K562 (cell line): Measurements from ENCODE around the gene SYTL5. TPM values are rescaled to one million over a fixed set of nuclear protein-coding genes. Genes with fewer than 3 reads are reported as not detected.

Source experiments
- ATAC-seq: fragments of 200-7000 bp; cut with Tn5 transposase; 3 replicates; pipeline ENCODE4 v1.9.1; 2020; ENCODE audit warnings: moderate library complexity
- BruUV-seq: library from RNA; stranded (reverse); fragments of 400-500 nt; replicated peaks from 2 replicates; lab custom pipeline; 2021; lab: Mats Ljungman, UMichigan
- CTCF ChIA-PET: fragments of 300-600 bp; formaldehyde crosslinking; extraction: SDS; loops from one replicate; lab custom pipeline; 2021; ENCODE audit warnings: low intra/inter-chr PET ratio; lab: Yijun Ruan, JAX
- POLR2A ChIA-PET: fragments of 300-600, 350-650 bp; sonication (Branson Sonifier 250); formaldehyde crosslinking; extraction: SDS; loops from one replicate; lab custom pipeline; 2021; ENCODE audit warnings: antibody characterized with exemption, inconsistent platforms; lab: Yijun Ruan, JAX
- DNase-seq, 4 experiments: peaks; one replicate each; pipeline versions ENCODE4 v3.0.0 to v3.0.0-alpha.2; 2011 to 2018; ENCODE audit warnings: low spot score in 3 of 4, mixed read lengths in 3 of 4; ENCODE audit errors: extremely low read depth in 1 of 4
- FAIRE-seq: peaks from 2 replicates; lab custom pipeline; 2011; peaks lifted over from hg19 to GRCh38; lab: Jason Lieb, UNC
- H2AFZ ChIP-seq: 2 replicates; pipeline ENCODE4 v1.6.0; 2011; ENCODE audit warnings: low read depth, low read length, control low read depth, inconsistent platforms
- H3K27ac ChIP-seq: fragments of 200-600 bp; 3 replicates; pipeline ENCODE4 v1.8.0; 2011; ENCODE audit warnings: low read depth, mild to moderate bottlenecking, control low read depth, inconsistent platforms, low read length, moderate library complexity, mixed read lengths; ENCODE audit errors: extremely low read depth
- H3K27me3 ChIP-seq, 2 experiments: fragments of 300-600 bp in 1 of 2; 2 replicates in 1 of 2; 3 replicates in 1 of 2; pipeline versions ENCODE4 v1.6.0 to v1.8.0; 2011; ENCODE audit warnings: inconsistent platforms in 2 of 2, low read length in 2 of 2, mild to moderate bottlenecking in 1 of 2, mixed read lengths in 1 of 2, moderate library complexity in 1 of 2; ENCODE audit not compliant: control insufficient read depth in 2 of 2, insufficient read depth in 2 of 2
- H3K36me3 ChIP-seq: fragments of 300-600 bp; 3 replicates; pipeline ENCODE4 v1.8.0; 2011; ENCODE audit warnings: mild to moderate bottlenecking, low read length, inconsistent platforms; ENCODE audit not compliant: control insufficient read depth, insufficient read depth
- H3K4me1 ChIP-seq, 2 experiments: fragments of 200-600 bp in 1 of 2; replicated peaks in 1 of 2; 2 replicates in 1 of 2; 3 replicates in 1 of 2; pipeline versions ENCODE4 v1.5.1 to v1.8.0; 2011; ENCODE audit warnings: inconsistent platforms in 2 of 2, low read length in 2 of 2, mild to moderate bottlenecking in 1 of 2, mixed read lengths in 1 of 2, moderate library complexity in 1 of 2; ENCODE audit not compliant: control insufficient read depth in 2 of 2, insufficient read depth in 2 of 2
- H3K4me2 ChIP-seq: 2 replicates; pipeline ENCODE4 v1.6.1; 2011; ENCODE audit warnings: low read length, control low read depth, inconsistent platforms, mixed read lengths; ENCODE audit not compliant: insufficient read depth
- H3K4me3 ChIP-seq: fragments of 200-600 bp; sonication (generic), shearing (Covaris generic); 2 replicates; pipeline ENCODE4 v1.5.1; 2016; ENCODE audit warnings: control low read depth, inconsistent platforms
- H3K79me2 ChIP-seq: fragments of 200-600 bp; 3 replicates; pipeline ENCODE4 v1.8.0; 2011; ENCODE audit warnings: low read length, inconsistent platforms; ENCODE audit not compliant: control insufficient read depth, insufficient read depth
- H3K9ac ChIP-seq, 2 experiments: 2 replicates each; pipeline versions ENCODE4 v1.6.0 to v1.6.1; 2011; ENCODE audit warnings: low read depth in 2 of 2, low read length in 2 of 2, control low read depth in 1 of 2, inconsistent platforms in 1 of 2, mild to moderate bottlenecking in 1 of 2, mixed read lengths in 1 of 2; ENCODE audit not compliant: insufficient read depth in 1 of 2
- H3K9me1 ChIP-seq: one replicate; pipeline ENCODE4 v1.6.0; 2011; ENCODE audit warnings: inconsistent platforms, mild to moderate bottlenecking, low read length, moderate library complexity; ENCODE audit not compliant: control insufficient read depth, insufficient read depth
- H3K9me3 ChIP-seq: replicated peaks from 2 replicates; pipeline ENCODE4 v1.5.1; 2011; ENCODE audit warnings: low read depth, low read length, inconsistent platforms; ENCODE audit not compliant: control insufficient read depth, insufficient read depth
- H4K20me1 ChIP-seq: replicated peaks from 2 replicates; pipeline ENCODE4 v1.6.1; 2011; ENCODE audit warnings: low read length, inconsistent platforms, mixed read lengths; ENCODE audit not compliant: control insufficient read depth, insufficient read depth
- CBFA2T2 ChIP-seq: fragments of 450-650 bp; conservative IDR thresholded peaks from 2 replicates; pipeline ENCODE4 v1.6.1; 2017; ENCODE audit warnings: mild to moderate bottlenecking
- FUS ChIP-seq: fragments of 200-400 bp; formaldehyde crosslinking; optimal IDR thresholded peaks from 2 replicates; pipeline ENCODE3; 2017; ENCODE audit warnings: low read depth, low read length
- HDAC1 ChIP-seq, 2 experiments: fragments of 450-650 bp; IDR thresholded peaks; 2 replicates each; pipeline ENCODE4 v1.6.1; 2016 to 2017; ENCODE audit warnings: inconsistent platforms in 1 of 2, mild to moderate bottlenecking in 1 of 2, moderate library complexity in 1 of 2
- KDM1A ChIP-seq, 2 experiments: fragments of 450-650 bp; IDR thresholded peaks; 2 replicates each; pipeline ENCODE4 v1.6.1; 2016; ENCODE audit warnings: mild to moderate bottlenecking in 2 of 2
- NFE2L1 ChIP-seq: fragments of 450-650 bp; IDR thresholded peaks from 2 replicates; pipeline ENCODE4 v1.6.1; 2016; ENCODE audit warnings: missing genetic modification characterization, low read depth, mild to moderate bottlenecking, missing compliant biosample characterization, moderate library complexity, borderline replicate concordance
- TCF3 ChIP-seq: sonication (generic); formaldehyde crosslinking; IDR thresholded peaks from 2 replicates; pipeline ENCODE4 v1.4.0; 2020; ENCODE audit warnings: mild to moderate bottlenecking, missing genetic modification reagents
- TFAM ChIP-seq: fragments of 250-450 bp; sonication (Bioruptor Pico); conservative IDR thresholded peaks from 2 replicates; pipeline ENCODE4 v1.5.0; 2021; ENCODE audit warnings: mild to moderate bottlenecking, moderate library complexity
- XRCC3 ChIP-seq: fragments of 450-650 bp; IDR thresholded peaks from 2 replicates; pipeline ENCODE4 v1.6.1; 2017; ENCODE audit warnings: mild to moderate bottlenecking, moderate library complexity
- ZC3H8 ChIP-seq: fragments of 450-650 bp; IDR thresholded peaks from 2 replicates; pipeline ENCODE4 v1.6.1; 2017
- ZNF282 ChIP-seq: sonication (generic); formaldehyde crosslinking; IDR thresholded peaks from 2 replicates; pipeline ENCODE4 v1.8.1; 2023; ENCODE audit warnings: missing genetic modification reagents
- ZNF445 ChIP-seq: fragments of 250-450 bp; sonication (Bioruptor Pico); IDR thresholded peaks from 2 replicates; pipeline ENCODE4 v1.4.0; 2020; ENCODE audit warnings: low read depth, mild to moderate bottlenecking, moderate library complexity
- WGBS: fragments of 100-300 bp; shearing (Covaris generic); methylation state at CpG from one replicate; pipeline ENCODE4 v1.1.6; 2016; ENCODE audit warnings: low coverage, mixed read lengths; ENCODE audit not compliant: insufficient coverage; ENCODE audit errors: missing lambda C conversion rate; 5-methylcytosine and 5-hydroxymethylcytosine counted together
- in situ Hi-C: fragments of 300-500 bp; cut with MboI; formaldehyde crosslinking; loops from 4 replicates; pipeline ENCODE4 v1.15.0; 2018; ENCODE audit warnings: inconsistent platforms, mixed read lengths
- intact Hi-C: fragments of 100-400 bp; cut with micrococcal nuclease; formaldehyde crosslinking; loops from 2 replicates; pipeline ENCODE4 v1.14.2; 2022
- polyA plus RNA-seq, 8 experiments: library from polyadenylated mRNA; depleted of rRNA in 4 of 8; stranded (reverse) in 5 of 8; unstranded in 3 of 8; fragments of >200 nt; fragmentation: Nextera tagmentation in 2 of 8; fragmentation: Illumina TruSeq in 1 of 8; extraction: Ambion mirVana in 2 of 8; extraction: Trizol in 1 of 8; gene quantifications; 2 replicates each; pipeline versions ENCODE4 v1.2.1 to v1.2.3, GENCODE V29; 2011 to 2014; ENCODE audit warnings: inconsistent platforms in 1 of 8, missing spikeins in 1 of 8
- total RNA-seq, 7 experiments: library from RNA; depleted of rRNA in 6 of 7; stranded (reverse); fragments of >200 nt in 6 of 7; fragmentation: Illumina TruSeq in 2 of 7; extraction: Trizol in 2 of 7; gene quantifications; 2 replicates each; pipeline versions ENCODE4 v1.2.1 to v1.2.3, GENCODE V29; 2011 to 2021; ENCODE audit warnings: low replicate concordance in 1 of 7
- TF ChIP-seq, protein P1 (sequence below): fragments of 450-650 bp; formaldehyde crosslinking; IDR thresholded peaks from 2 replicates; pipeline ENCODE4 v1.4.0; 2020; ENCODE audit warnings: mild to moderate bottlenecking, mixed read lengths
- TF ChIP-seq, protein P2 (sequence below): sonication (generic); formaldehyde crosslinking; IDR thresholded peaks from 2 replicates; pipeline ENCODE4 v1.8.0; 2022; ENCODE audit warnings: mild to moderate bottlenecking, missing genetic modification reagents, borderline replicate concordance

Gene SYTL5
- total and polyA plus RNA-seq, 9 of the 15 experiments (the other 6 are each of a cell fraction or from before 2014, with no cell fraction given): 0.01 to 0.25 (median 0.09) TPM

- CTCF ChIA-PET: no interaction called here
- POLR2A ChIA-PET: interaction anchor here (0.6 kb wide), 1 partner anchor 110 kb away, joined by 3 read pairs; no protein-coding TSS in a partner anchor
- in situ Hi-C loops: no loop called here
- Histone ChIP-seq H3K27ac (no peak overlapping the region), H2AFZ (no peak overlapping the region), H3K4me2 (no peak overlapping the region), H3K27me3 (no peaks in the 10 kb centered on the region), H3K4me3 (no peak overlapping the region), H3K9me1 (no peaks in the 10 kb centered on the region), H3K9ac (no peak overlapping the region), H3K36me3 (no peaks in the 10 kb centered on the region), H3K4me1 (peaks cover 0 to 3% of the 10 kb centered on the region in 2 experiments; a peak in 2 of 5 replicates), H3K9me3 (0 out of 2 replicates have a peak, but pooled peaks cover 1% of the 10 kb centered on the region), H4K20me1 (no peaks in the 10 kb centered on the region), H3K79me2 (no peaks in the 10 kb centered on the region)
- WGBS: 8% methylated on average over 5 of the region's 5 CpGs
- ATAC-seq (no peak), FAIRE-seq (no peak), DNase-seq (no peak)
- no peak for TF ChIP-seq FUS
- TF ChIP-seq ZNF282 (CRISPR knock-in tag): no peak
- TF ChIP-seq, protein P1, sequence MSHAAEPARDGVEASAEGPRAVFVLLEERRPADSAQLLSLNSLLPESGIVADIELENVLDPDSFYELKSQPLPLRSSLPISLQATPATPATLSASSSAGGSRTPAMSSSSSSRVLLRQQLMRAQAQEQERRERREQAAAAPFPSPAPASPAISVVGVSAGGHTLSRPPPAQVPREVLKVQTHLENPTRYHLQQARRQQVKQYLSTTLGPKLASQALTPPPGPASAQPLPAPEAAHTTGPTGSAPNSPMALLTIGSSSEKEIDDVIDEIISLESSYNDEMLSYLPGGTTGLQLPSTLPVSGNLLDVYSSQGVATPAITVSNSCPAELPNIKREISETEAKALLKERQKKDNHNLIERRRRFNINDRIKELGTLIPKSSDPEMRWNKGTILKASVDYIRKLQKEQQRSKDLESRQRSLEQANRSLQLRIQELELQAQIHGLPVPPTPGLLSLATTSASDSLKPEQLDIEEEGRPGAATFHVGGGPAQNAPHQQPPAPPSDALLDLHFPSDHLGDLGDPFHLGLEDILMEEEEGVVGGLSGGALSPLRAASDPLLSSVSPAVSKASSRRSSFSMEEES (CRISPR knock-in tag): no peak
- no peak for TF ChIP-seq NFE2L1
- no peak for TF ChIP-seq XRCC3
- TF ChIP-seq ZC3H8: no peak
- no peak for TF ChIP-seq CBFA2T2
- no peak for TF ChIP-seq TFAM (CRISPR knock-in tag)
- TF ChIP-seq TCF3 (CRISPR knock-in tag): no peak
- no peak for TF ChIP-seq KDM1A (IDR thresholded peaks at IDR 0.05)
- no peak for TF ChIP-seq ZNF445 (CRISPR knock-in tag)
- TF ChIP-seq, protein P2, sequence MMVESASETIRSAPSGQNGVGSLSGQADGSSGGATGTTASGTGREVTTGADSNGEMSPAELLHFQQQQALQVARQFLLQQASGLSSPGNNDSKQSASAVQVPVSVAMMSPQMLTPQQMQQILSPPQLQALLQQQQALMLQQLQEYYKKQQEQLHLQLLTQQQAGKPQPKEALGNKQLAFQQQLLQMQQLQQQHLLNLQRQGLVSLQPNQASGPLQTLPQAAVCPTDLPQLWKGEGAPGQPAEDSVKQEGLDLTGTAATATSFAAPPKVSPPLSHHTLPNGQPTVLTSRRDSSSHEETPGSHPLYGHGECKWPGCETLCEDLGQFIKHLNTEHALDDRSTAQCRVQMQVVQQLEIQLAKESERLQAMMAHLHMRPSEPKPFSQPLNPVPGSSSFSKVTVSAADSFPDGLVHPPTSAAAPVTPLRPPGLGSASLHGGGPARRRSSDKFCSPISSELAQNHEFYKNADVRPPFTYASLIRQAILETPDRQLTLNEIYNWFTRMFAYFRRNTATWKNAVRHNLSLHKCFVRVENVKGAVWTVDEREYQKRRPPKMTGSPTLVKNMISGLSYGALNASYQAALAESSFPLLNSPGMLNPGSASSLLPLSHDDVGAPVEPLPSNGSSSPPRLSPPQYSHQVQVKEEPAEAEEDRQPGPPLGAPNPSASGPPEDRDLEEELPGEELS (CRISPR knock-in tag): no peak
- TF ChIP-seq HDAC1 (IDR thresholded peaks at IDR 0.05): no peak
- intact Hi-C loops: no loop called here
- no TSS peak for BruUV-seq
These were observed 97.8 kb downstream of the SYTL5 start for GRCh38 chrX:38103857-38104812.
